ENCODE results near the gene NODAL. TPM values are rescaled to one million over a fixed set of nuclear protein-coding genes. Genes with fewer than 3 reads are reported as not detected.

The NODAL gene
- total and polyA plus RNA-seq, 12 donors: 0.04 to 0.29 TPM; not detected in 10

DNA sequence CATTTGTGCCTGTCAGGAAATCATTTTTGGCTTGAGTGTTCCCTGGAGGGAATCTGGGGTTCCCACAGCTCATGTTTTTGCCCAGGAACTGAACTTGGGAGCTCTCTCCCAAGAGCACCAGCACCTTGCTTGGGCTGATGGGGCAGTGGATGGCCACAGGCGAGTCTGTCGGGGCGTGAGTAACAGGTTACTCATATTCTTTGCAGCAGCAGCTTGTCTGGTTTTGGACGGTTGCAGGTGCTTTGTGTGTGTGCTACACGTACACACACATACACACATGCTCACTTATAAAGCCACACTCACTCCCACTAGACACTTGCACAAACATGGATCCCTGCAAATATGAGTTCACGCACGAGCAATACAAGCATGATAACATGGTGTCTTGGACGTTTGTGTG, 34.2 kb upstream of the NODAL start:
- DNase-seq (no peak), ATAC-seq (no peak)
- intact Hi-C loops (cut with DNase I): loop anchor here in 1 of 10 donors (5.0 kb wide), 1 partner anchor 37 kb away; no protein-coding TSS in a partner anchor
- Histone ChIP-seq H3K27ac (no peak overlapping the region), H3K4me1 (peaks cover 19 to 37% (median 29%) of the 10 kb centered on the region in 9 donors), H3K36me3 (no peaks in the 10 kb centered on the region), H3K4me3 (no peak overlapping the region), H3K9me3 (no peaks in the 10 kb centered on the region), H3K27me3 (peaks cover 0 to 32% (median 0%) of the 10 kb centered on the region in 7 donors)
- TF ChIP-seq, protein P1, sequence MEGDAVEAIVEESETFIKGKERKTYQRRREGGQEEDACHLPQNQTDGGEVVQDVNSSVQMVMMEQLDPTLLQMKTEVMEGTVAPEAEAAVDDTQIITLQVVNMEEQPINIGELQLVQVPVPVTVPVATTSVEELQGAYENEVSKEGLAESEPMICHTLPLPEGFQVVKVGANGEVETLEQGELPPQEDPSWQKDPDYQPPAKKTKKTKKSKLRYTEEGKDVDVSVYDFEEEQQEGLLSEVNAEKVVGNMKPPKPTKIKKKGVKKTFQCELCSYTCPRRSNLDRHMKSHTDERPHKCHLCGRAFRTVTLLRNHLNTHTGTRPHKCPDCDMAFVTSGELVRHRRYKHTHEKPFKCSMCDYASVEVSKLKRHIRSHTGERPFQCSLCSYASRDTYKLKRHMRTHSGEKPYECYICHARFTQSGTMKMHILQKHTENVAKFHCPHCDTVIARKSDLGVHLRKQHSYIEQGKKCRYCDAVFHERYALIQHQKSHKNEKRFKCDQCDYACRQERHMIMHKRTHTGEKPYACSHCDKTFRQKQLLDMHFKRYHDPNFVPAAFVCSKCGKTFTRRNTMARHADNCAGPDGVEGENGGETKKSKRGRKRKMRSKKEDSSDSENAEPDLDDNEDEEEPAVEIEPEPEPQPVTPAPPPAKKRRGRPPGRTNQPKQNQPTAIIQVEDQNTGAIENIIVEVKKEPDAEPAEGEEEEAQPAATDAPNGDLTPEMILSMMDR (IDR thresholded peaks at IDR 0.05): no peak
- WGBS, 2 donors: 90 to 91% methylated on average over 8 of the region's 8 CpGs

GRCh38 chr10:70474780-70475179, 33.3 kb upstream of the NODAL start:
- no peak for ATAC-seq
- Histone ChIP-seq H3K4me1 (peaks cover 11 to 28% (median 20%) of the 10 kb centered on the region in 9 donors), H3K9me3 (no peaks in the 10 kb centered on the region), H3K27me3 (peaks cover 0 to 30% (median 0%) of the 10 kb centered on the region in 7 donors), H3K36me3 (no peaks in the 10 kb centered on the region), H3K27ac (no peak overlapping the region), H3K4me3 (no peak overlapping the region)
- DNase-seq: no peak
- TF ChIP-seq, protein P1 (IDR thresholded peaks at IDR 0.05): no peak
- intact Hi-C loops (cut with DNase I): loop anchor here in 1 of 10 donors (5.0 kb wide), 1 partner anchor 38 kb away; no protein-coding TSS in a partner anchor
- 88 to 90% methylated on average over 2 of the region's 2 CpGs for WGBS, 2 donors

DNA sequence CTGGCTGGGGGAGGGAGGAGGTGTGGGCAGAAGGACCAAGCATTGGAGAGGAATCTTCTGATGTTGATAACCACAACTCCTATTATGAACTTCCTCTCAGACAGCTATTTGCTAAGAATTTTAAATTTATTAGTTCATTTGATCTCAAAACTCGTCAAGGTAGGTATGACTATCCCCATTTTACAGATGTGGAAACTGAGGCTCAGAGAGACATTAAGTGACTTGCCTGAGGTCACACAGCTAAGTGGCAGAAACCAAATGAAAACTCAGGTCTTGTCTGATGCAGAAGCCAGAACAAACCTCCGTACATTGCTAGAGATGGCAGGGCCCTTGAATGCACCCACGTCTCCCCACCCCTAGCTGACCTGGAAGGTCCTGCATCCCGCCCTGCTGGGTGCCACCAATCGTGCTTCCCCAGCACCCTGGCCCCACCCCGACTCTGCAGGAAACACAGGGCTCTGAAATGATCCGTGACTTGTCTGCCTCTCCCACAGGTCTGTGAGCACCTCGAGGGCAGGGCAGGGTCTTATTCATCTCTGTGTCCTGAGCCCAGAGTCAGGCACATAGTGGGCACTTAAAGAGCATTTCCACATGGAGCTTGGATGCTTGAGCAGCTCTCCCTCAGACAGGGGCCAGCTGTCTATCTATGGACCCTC, 31.4 kb upstream of the NODAL start:
- intact Hi-C loops (cut with DNase I): no loop called here
- TF ChIP-seq, protein P1 (IDR thresholded peaks at IDR 0.05): no peak
- no peak overlapping the region for H3K27ac ChIP-seq
- H3K9me3 ChIP-seq: no peaks in the 10 kb centered on the region
- peaks cover 0 to 11% (median 0%) of the 10 kb centered on the region in 7 donors for H3K27me3 ChIP-seq
- no peak for ATAC-seq
- WGBS, 2 donors: 86 to 88% methylated on average over 8 of the region's 8 CpGs
- DNase-seq: no peak
- H3K4me1 ChIP-seq: peaks cover under 1 to 24% (median 8%) of the 10 kb centered on the region in 9 donors
- no peak overlapping the region for H3K4me3 ChIP-seq
- H3K36me3 ChIP-seq: no peaks in the 10 kb centered on the region

- ATAC-seq: no peak
- TF ChIP-seq, protein P1 (IDR thresholded peaks at IDR 0.05): no peak
- Histone ChIP-seq H3K4me3 (no peak overlapping the region), H3K9me3 (no peaks in the 10 kb centered on the region), H3K36me3 (no peaks in the 10 kb centered on the region), H3K4me1 (peaks cover 12 to 34% (median 20%) of the 10 kb centered on the region in 9 donors), H3K27me3 (no peaks in the 10 kb centered on the region), H3K27ac (no peak overlapping the region)
- intact Hi-C loops (cut with DNase I): loop anchor here in 4 of 10 donors (5.0 to 10.0 kb wide), 2 partner anchors 288 to 295 kb away; no protein-coding TSS in a partner anchor
- DNase-seq: no peak
- WGBS, 2 donors: 92 to 94% methylated on average over 3 of the region's 3 CpGs
Measured at GRCh38 chr10:70466951-70467350, 25.5 kb upstream of the NODAL start.

Data from heart right ventricle (tissue), 16 donors.